GM21447 (cell line): ENCODE measurements around the gene ACAN.

ENCODE experiments used
- ATAC-seq: cut with Tn5 transposase; IDR thresholded peaks from one replicate; pipeline ENCODE4 v1.9.1; 2021; ENCODE audit not compliant: unreplicated experiment

Gene ACAN

DNA sequence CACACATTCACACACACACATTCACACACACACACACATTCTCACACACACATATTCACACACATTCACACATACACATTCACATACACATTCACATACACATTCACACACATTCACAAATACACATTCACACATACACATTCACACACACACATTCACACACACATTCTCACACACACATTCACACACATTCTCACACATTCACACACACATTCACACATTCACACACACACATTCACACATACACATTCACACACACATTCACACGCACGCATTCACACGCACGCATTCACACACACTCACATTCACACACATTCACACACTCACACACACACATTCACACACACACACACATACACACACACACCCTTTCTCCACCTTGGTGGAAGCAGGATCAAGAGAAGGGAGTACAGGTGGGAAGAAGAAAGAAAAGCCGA is 97.8 kb downstream of the ACAN start:
- ATAC-seq: no peak

DNA sequence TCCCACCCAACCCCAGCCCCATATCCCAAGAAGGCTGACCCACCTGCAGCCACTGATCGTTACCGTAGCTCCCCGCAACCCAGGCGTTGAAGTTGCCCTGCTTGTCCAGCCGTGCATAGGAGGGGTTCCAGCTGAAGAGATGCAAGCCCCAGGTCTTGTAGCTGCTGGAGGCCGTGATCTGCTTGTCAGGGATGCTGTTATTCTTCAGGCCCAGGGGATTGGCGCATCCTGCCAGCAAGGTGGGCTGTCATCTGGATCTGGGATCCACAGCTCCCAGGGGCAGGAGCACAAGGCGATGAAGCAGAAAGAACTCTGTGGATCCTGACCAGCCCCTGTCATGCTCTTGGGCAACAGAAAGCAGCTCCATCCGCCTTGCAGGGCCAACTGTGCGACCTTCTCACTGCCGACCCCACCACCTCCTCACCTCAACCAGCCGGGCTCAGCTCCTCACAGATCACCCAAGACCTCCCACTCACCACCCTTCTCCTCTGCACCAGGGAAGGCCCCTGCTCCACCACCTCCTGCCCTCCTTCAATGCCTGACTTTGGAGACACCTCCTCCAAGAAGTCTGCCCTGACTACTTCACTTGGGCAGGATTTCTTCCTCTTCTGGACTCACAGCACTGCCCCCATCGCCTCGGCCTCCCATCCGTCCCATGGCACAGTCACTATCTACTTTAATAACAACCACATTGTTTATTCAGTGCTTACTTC is 98.4 kb downstream of the ACAN start:
- no peak for ATAC-seq

DNA sequence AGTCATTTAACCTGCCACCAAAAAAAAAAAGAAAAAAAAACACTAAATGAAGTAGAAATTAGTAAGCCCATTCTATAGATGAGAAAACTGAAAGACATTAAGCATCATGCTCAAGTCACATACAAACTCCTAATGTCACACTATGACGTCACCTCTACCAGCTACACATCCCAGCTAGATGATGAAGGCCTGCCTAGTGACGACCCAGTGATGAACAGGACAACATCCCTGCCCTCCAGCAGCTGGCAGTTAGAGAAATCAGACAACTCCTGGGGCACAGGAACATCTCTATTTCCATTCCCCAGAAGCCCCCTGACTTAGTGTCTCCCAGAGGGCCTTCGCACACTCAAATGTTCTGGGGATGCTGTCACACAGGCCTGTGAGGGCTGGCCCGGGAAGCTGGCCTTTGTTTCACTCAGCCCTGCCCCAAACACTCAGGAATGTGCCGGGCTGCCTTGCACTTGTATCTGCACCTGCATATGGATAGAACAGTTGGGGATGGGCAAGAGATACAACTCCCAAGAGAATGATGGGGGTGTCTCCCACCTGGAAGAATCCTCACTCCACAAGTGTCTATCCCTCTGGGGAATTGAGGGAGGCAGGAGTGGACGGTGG is 99.1 kb downstream of the ACAN start:
- no peak for ATAC-seq

DNA sequence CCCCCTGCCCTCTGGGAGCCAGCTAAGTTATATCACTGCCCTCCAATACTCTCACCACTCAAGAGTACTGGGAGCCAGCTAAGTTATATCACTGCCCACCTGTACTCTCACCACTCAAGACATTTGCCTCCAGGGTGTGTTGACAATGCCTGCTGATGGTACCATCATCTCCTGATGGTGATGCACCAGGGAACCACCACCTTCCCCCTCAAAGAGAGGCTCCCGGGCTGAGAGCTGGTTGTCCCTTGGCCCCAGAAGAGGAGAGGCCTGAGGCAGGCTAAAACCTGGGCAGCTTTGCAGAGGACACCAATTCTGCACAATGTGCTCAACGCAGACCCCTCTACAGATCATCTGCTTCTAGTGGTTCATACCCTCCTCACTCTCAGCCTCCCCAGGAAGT is 99.6 kb downstream of the ACAN start:
- no peak for ATAC-seq

DNA sequence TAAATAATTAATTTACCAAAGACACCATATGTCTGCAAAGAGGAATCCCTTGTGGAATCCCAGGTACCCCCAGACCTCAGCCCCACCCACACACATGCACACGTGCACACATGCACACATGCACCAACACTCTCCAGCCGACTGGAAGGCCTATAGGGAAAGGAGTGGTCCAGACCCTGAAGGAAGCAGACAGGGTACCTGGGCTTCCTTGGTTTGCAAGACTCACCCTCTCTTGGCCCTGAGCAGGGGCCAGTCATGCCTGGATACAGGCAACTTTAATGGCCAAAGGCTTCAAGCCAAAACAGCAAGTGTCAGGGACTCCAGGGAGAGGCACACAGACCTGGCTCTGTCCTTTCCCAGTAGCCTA is 101.0 kb downstream of the ACAN start:
- ATAC-seq: no peak

DNA sequence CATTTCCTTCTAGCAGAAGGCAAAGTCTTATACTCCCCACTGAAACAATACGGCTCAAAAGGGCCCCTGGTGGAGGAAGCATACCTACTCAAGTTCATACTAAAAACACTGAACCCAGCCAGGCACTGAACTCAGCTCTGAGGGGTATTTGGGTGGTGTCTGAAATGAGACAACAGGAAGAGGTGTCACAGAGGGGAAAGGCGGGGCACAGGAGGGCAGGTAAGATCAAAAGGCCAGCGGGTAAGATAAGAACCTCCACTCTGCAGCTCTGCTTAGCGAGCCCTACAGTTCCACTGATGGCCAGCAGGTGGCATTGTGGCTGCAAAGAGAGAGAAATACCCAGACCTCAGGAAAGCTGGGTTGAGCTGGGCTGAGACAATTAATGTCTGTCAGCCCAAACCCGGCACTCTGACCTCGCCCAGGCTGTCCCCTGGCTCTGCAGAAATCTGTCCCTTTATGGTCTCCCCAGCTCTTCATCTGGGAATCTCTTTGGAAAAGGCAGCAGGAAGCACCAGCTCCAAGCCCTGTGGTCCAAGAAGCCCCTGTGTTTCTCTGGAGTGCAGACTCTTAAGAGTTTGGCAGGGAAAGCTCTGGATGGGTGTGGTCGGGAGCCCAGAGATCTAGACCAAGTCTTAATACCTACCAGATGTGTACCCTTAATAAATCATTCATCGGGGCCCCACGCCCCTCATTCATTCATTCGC is 101.5 kb downstream of the ACAN start:
- peak; percentile 81 for ATAC-seq

DNA sequence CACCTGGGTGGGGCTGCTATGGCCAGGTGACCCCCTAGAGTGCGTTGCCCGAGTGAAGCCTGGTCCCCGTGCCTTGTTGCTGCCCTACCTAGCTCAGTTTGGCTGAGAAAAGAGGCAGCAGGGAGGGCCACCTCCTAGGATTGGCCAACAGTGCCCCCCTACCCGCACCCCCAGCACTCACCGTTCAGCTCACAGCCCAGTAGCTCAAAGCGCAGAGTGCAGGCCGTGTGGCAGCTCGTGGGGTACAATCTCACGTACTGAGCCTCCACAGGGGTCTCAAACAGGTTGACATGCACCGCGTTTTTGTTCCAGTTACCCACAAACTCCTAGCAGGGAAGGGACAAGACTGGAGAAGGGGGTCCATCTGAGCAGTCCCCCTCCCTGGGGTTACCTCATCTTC is 102.3 kb downstream of the ACAN start:
- no peak for ATAC-seq

DNA sequence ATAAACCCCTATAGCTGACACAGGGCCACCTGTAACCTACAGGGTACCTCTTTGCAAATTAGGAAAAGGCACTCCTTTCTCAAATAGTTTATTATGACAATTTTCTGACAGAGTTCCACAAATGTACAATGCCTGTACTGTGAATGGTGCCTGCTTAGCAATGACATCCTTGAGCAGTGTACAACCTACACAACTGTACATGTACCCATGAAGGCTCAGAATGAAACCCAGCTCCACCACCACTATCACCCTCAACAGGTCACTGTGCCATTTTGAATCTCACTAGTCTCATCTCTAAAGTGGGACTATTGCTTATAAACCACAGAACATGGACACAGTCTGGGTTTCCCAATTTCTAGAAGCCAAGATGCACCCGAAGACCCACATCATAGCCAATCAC is 102.9 kb downstream of the ACAN start:
- ATAC-seq: no peak

DNA sequence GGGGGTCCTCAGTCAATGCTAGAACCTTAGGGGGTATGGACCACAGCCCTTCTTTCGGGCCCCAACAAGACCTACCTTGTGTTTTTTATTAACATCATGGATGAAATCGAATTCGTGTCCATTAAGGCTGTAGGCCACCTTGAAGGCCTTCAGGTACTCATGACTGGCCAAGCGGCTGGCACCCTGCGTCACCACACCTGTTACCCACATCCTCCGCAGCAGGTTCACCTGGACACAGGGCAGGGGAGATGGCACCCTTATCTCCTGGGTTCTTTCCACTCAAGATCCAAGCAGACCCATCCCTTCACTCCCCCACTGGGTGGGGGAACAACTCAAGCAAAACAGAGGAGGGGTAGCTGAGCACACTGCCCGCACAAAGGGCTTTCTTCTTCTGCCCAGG is 103.3 kb downstream of the ACAN start:
- ATAC-seq: no peak

DNA sequence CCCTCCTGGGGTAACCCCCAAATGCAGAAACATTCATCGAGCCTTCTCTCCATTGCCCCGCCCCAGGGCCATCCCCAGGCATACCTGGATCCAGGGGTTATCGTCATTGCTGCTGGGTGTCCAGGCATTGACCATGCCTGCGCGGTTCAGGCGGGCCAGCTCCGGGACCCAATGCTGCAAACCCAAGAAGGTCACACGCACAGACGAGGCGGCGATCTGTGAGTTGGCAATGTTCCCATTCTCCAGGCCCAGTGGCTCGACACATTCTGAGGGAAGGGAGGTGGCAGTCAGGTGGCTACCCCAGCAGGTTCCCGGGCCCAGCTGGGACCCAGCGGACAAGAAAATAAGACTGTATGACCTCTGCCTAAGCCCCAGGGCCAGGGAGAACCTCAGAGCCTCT is 103.9 kb downstream of the ACAN start:
- ATAC-seq: no peak

DNA sequence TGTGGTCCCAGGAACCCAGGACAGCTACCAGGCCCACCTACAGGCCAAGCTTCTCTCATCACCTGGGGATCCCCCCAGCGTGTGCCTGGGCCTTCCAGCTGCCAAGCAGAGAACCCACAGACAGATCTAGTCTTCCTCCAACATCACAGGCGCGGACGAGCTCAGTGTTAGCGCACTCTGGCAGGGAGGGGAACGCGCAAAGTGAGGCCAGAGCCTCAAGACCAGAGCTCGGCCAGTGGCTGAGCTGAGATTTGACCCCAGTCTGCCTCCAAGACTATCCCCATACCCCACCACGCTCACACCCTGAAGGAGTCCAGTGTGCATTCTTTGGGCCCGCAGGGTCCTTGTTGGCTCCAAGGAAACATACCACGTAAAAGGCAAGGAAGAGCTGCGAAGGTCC is 104.9 kb downstream of the ACAN start:
- no peak for ATAC-seq

DNA sequence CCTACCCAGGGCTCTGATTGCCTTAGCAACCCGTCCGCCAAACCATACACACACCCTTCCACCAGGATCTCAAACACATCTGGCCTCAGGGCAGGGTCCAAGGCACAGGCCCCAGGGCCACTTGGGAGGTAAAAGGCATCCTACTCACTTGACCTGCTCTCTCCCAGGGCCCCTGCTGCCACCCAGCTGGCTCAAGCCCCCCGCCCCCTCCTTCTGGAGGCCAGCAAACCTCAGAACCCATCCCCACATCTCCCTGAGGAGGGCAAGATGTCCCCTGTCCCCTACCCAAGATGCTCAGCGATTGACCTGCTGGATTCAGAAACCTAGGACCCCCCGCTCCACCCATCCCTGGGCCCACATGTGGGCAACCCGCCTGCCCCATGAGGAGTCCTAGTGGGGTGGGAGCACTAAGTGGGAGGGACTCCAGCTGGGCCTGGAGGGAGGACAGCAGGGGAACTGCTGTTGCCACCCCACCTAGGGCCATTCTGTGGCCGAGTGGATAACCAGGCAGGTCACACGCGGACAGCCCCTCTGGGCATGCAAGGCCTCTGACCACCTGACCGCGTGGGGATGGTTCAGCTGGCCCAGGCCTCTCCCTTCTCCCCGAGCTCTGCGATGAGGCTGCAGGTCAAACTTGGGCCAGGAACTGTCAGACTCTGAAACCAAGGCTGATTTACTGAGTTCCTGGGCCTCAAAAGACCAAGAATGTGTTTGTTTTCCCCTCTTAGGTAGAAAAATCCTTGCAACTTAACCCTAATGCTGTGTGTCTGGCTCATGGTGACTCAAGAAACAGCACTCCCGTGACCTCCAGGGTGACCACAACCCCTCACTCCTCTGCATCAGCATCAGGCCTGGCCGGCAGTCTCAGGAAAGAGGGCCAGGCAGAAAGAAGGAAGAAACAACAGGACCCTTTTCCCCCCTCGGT is 105.7 kb downstream of the ACAN start:
- ATAC-seq: no peak

DNA sequence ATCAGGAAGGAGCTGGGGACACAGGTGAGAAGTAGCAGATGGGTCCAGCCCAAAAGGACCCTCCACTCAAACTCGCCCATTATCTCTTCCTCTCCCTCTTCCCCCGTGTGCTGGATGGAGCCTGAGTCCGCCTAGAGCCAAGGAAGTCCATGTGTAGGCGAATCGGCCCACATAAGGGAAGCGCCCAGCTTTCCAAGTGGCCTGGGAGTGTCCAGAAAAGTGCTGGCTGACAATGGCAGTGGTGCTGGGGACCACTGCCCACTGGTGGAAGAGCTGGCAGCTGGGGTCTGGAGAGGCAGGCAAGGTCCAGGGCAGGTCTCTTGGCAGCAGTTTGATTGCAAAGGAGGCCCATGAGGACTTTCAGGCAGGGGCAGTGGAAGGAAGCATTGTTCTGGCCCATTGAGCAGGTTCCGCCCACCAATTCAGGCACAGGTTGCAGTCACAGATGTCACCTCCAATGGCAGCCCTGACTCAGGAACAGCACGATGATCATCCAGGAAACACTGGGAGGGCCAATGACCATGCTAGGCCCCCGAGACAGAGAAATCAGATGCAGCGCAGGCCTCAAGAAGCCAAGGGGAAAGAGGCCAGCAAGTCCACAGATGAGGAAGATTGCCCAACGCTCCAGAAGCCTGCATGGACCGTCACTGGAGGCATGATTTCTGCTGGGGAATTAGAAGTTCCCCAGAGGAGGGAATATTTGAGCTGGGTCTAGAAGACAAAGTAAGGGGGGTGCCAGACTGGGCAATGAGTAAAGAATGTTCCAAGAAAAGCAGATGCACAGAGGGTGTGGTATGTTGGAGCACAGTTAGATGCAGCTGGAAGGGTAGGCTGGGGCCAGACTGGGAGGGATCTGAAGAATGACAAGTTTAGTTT is 107.0 kb downstream of the ACAN start:
- ATAC-seq: no peak

DNA sequence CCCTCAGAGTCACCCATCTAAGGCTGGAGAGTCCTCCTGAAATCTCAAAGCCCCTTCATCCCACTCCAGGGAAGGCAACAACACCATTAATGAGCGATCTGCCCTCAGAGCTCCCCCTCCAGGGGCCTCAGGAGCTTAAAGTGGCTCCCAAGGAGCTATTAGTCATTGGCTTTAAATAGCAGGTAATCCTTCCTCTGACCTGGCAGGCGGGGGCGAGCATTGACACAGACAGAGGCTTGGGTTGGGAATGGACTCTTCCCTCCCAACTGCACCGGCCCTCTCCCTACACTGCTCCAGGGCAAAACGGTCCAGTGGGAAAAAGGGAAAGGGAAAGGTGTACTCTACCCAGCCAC is 108.5 kb downstream of the ACAN start:
- ATAC-seq: no peak

DNA sequence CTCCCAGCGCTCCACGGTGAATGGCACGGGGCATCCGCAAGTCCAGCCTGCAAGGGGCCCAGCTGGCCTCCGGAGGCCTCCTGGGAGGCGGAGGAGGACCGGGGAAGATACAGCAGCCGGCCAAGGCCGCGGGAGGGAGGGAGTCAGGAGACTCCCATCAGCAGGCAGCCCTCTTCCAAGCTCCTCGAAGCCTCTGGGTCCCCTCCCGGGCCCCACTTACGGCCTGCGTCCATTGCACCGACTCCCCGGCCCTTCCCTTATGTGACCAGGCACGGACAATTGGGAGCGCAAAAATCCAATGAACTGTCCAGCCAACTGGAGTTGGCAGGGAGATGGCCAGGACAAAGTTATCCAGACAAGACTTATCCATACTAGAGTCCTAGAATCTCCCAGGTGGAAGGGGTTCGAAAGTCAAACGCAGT is 109.3 kb downstream of the ACAN start:
- no peak for ATAC-seq

DNA sequence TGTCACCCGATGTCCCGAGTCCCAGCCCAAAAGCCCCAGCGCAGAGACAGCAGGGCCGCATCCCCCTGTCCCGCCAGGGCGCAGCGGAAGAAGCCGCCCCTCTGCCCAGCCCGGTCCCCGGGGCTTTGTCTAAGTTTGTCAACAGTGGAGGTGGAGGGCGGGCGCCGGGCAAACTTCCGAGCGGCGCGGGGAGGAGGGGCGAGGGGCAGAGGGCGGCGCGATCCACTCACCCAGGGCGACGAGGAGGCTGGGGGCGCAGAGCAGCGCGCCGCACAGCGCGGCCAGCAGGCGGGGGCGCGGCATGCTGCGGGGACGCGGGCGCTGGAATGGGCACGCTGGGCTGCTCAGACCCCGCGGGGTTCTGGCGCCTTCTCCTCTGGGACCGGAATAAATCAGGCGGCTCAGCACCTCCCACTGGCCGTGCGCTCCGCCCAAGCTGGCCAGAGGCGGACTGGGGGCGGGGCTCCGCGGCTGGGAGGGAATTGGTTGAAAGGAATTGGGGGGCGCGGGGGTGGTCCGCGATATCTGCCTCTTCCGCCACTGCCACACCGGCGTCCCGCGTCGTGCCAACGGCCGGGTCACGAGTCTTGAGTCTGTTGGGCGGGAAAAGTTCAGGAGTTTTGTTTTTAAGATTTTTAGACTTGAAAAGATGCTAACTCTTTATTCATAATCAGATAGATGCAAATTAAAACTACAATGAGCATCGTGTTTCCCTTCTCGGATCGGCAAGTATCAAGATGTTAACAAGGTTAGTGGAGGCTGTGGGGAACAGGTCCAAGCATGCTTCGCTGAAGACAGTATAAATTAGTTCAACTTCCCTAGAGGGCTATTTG is 110.0 kb downstream of the ACAN start, which contains the start of gene MFGE8:
TSS of gene MFGE8 (minus strand) at position 363 of the 833 bp plus-strand sequence. CDS start at position 303, 60 bp downstream.
- peak; percentile 79 for ATAC-seq

DNA sequence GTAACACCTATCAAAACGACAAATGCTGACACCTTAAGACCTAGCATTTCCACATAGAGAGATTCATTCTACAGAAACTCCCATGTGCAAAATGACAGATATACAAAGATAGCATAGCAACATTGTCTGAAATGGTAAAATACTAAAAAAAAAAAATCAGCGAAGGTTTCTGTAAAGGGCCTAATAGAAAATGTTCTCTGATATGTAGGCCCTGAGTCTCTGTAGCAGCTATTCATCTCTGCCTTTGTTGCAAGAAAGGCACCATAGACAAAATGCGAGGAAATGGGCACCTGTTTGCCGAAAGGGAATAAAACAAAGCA is 110.6 kb downstream of the ACAN start:
- no peak for ATAC-seq

DNA sequence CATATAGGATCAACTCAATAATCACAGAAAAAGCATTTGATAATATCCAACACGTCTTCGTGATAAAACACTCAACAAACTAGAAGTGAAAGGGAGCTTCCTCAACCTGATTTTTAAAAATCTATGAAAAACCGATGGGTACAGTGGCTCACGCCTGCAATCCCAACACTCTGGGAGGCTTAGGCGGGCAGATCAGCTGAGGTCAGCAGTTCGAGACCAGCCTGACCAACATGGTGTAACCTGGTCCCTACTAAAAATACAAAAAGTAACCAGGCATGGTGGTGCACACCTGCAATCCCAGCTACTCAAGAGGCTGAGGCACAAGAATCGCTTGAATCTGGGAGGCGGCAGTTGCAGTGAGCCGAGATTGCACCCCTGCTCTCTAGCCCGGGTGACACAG is 112.1 kb downstream of the ACAN start:
- ATAC-seq: no peak

DNA sequence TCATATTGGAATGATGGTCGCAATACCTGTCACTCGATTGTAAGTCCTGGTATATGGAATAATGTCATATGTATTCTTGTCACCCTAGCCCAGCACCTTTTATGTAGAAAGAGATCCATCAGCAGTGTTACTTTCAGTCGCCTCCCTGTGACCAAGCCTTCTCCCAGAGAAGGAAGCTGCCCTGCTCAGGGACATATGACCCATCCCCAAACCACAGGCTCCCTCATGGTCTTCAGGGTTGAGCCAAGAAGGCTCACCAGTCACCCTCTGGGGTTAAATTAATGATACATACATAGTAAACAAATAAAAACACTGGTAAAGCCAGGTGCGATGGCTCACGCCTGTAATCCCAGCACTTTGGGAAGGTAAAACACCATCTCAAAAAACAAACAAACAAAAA is 114.5 kb downstream of the ACAN start:
- no peak for ATAC-seq

DNA sequence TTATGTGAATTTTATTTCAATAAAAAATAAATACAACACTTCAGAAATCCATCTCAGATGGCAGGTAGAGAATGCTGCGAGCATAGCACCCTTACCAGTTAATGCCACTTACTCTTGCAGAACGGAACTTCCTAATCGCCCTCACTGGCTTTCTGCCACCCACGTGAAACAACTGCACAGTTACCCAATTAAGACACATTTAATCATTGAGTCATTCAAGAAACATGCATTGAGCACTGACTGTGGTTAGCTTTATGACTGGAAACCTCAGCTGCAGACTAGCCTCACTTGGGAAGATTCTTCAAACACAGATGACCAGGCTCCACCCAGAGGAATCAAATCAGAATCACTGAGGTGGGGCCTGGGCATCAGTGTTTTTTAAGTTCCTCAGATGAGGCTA is 115.5 kb downstream of the ACAN start:
- ATAC-seq: peak; percentile 59
